ENCODE results near the gene EIF4E2.

DNA sequence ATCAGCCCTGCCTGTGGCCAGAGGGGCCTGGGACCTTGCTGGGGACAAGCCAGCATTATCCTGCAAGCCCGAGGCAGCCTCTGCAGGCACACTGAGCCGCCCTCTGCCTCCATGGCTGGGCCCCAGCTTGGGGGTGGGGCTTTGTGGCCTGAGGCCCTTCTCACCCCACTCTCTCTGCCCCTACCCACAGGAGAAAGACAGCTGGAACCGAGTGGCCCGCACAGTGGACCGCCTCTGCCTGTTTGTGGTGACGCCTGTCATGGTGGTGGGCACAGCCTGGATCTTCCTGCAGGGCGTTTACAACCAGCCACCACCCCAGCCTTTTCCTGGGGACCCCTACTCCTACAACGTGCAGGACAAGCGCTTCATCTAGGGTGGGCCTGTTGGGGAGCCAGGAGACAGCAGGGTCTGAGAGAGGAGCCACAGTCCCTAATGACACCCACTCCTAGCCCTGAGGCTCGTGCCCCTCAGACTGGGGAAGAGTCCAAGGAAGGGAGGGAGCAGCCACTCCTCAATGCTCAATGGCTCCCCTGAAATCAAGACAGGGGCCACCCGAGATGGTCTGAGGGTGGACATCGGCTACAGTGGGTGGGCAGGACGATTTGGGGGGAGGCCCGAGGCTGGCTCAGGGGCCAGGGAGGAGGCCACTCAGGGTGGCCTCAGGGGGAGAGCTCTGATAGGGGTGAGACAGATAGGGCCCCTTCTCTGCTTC lies 15.4 kb upstream of the EIF4E2 start:
- no peak for TF ChIP-seq FOXP4 (CRISPR knock-in tag; IDR thresholded peaks at IDR 0.05)
- TF ChIP-seq ELF1 (CRISPR knock-in tag; IDR thresholded peaks at IDR 0.05): no peak
- no peak for TF ChIP-seq POLR2A (IDR thresholded peaks at IDR 0.05; ENCODE audit: insufficient read depth in 1 of 2, low read depth in 2 of 2, low read length in 2 of 2)
- TF ChIP-seq, protein P1, sequence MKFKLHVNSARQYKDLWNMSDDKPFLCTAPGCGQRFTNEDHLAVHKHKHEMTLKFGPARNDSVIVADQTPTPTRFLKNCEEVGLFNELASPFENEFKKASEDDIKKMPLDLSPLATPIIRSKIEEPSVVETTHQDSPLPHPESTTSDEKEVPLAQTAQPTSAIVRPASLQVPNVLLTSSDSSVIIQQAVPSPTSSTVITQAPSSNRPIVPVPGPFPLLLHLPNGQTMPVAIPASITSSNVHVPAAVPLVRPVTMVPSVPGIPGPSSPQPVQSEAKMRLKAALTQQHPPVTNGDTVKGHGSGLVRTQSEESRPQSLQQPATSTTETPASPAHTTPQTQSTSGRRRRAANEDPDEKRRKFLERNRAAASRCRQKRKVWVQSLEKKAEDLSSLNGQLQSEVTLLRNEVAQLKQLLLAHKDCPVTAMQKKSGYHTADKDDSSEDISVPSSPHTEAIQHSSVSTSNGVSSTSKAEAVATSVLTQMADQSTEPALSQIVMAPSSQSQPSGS (CRISPR knock-in tag; IDR thresholded peaks at IDR 0.05): no peak
- TF ChIP-seq, protein P2, sequence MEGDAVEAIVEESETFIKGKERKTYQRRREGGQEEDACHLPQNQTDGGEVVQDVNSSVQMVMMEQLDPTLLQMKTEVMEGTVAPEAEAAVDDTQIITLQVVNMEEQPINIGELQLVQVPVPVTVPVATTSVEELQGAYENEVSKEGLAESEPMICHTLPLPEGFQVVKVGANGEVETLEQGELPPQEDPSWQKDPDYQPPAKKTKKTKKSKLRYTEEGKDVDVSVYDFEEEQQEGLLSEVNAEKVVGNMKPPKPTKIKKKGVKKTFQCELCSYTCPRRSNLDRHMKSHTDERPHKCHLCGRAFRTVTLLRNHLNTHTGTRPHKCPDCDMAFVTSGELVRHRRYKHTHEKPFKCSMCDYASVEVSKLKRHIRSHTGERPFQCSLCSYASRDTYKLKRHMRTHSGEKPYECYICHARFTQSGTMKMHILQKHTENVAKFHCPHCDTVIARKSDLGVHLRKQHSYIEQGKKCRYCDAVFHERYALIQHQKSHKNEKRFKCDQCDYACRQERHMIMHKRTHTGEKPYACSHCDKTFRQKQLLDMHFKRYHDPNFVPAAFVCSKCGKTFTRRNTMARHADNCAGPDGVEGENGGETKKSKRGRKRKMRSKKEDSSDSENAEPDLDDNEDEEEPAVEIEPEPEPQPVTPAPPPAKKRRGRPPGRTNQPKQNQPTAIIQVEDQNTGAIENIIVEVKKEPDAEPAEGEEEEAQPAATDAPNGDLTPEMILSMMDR (CRISPR knock-in tag; IDR thresholded peaks at IDR 0.05): no peak
- TF ChIP-seq WIZ (CRISPR knock-in tag; IDR thresholded peaks at IDR 0.05): no peak
- TF ChIP-seq KMT2A (CRISPR knock-in tag; IDR thresholded peaks at IDR 0.05): no peak
- no peak for TF ChIP-seq PHF21A (CRISPR knock-in tag; IDR thresholded peaks at IDR 0.05)
- TF ChIP-seq ZNF274 (CRISPR knock-in tag; IDR thresholded peaks at IDR 0.05): no peak

All from HepG2 (cell line).